SK-N-SH treated with all-trans-retinoic acid at 6 μM for 48 hours (cell line): Measurements from ENCODE around the gene SGPP2.
A peak's percentile ranks its signal among the peaks of the same experiment; 100 is the strongest.

Source experiments
- ATAC-seq: fragments of 200-7000 bp; cut with Tn5 transposase; 3 replicates; pipeline ENCODE4 v1.9.1; 2020; ENCODE audit warnings: mild to moderate bottlenecking, moderate library complexity
- ARNTL ChIP-seq: fragments of 450-650 bp; formaldehyde crosslinking; IDR thresholded peaks from 2 replicates; pipeline ENCODE4 v1.5.0; 2020; ENCODE audit warnings: low read depth, mild to moderate bottlenecking, moderate library complexity, borderline replicate concordance
- BACH2 ChIP-seq: fragments of 250-450 bp; sonication (Bioruptor Pico); IDR thresholded peaks from 2 replicates; pipeline ENCODE4 v1.9.0; 2021; ENCODE audit warnings: mild to moderate bottlenecking, borderline replicate concordance
- CSDC2 ChIP-seq: fragments of 250-450 bp; sonication (Bioruptor Pico); IDR thresholded peaks from 2 replicates; pipeline ENCODE4 v1.5.0; 2020; ENCODE audit warnings: mild to moderate bottlenecking, moderate library complexity
- CSRNP3 ChIP-seq: fragments of 250-450 bp; sonication (Bioruptor Pico); IDR thresholded peaks from 2 replicates; pipeline ENCODE4 v1.5.1; 2021; ENCODE audit warnings: mild to moderate bottlenecking, moderate library complexity
- ESRRG ChIP-seq: fragments of 250-450 bp; sonication (Bioruptor Pico); IDR thresholded peaks from 2 replicates; pipeline ENCODE4 v1.6.1; 2021; ENCODE audit warnings: mild to moderate bottlenecking
- GLIS3 ChIP-seq: fragments of 250-450 bp; sonication (Bioruptor Pico); IDR thresholded peaks from 2 replicates; pipeline ENCODE4 v1.5.0; 2020; ENCODE audit warnings: mild to moderate bottlenecking, moderate library complexity
- OSR1 ChIP-seq: fragments of 250-450 bp; sonication (Bioruptor Pico); IDR thresholded peaks from 2 replicates; pipeline ENCODE4 v1.8.0; 2022; ENCODE audit warnings: moderate library complexity, mild to moderate bottlenecking, inconsistent platforms
- POU6F1 ChIP-seq: fragments of 250-450 bp; sonication (Bioruptor Pico); IDR thresholded peaks from 2 replicates; pipeline ENCODE4 v1.8.0; 2021; ENCODE audit warnings: low read depth, mild to moderate bottlenecking, moderate library complexity, borderline replicate concordance
- PPARA ChIP-seq: fragments of 250-450 bp; sonication (Bioruptor Pico); IDR thresholded peaks from 2 replicates; pipeline ENCODE4 v1.5.0; 2020; ENCODE audit warnings: mild to moderate bottlenecking, borderline replicate concordance
- SNAI2 ChIP-seq: fragments of 250-450 bp; sonication (Bioruptor Pico); IDR thresholded peaks from 2 replicates; pipeline ENCODE4 v1.5.0; 2020; ENCODE audit warnings: mild to moderate bottlenecking, moderate library complexity
- TCF4 ChIP-seq: fragments of 250-450 bp; sonication (Bioruptor Pico); IDR thresholded peaks from 2 replicates; pipeline ENCODE4 v1.8.0; 2021; ENCODE audit warnings: mild to moderate bottlenecking, moderate library complexity, borderline replicate concordance
- TOX ChIP-seq: fragments of 250-450 bp; sonication (Bioruptor Pico); IDR thresholded peaks from 2 replicates; pipeline ENCODE4 v1.8.0; 2021; ENCODE audit warnings: mild to moderate bottlenecking, moderate library complexity, borderline replicate concordance
- ZC3H10 ChIP-seq: fragments of 250-450 bp; sonication (Bioruptor Pico); IDR thresholded peaks from 2 replicates; pipeline ENCODE4 v1.5.1; 2021; ENCODE audit warnings: mild to moderate bottlenecking, moderate library complexity
- ZFP3 ChIP-seq: fragments of 250-450 bp; sonication (Bioruptor Pico); IDR thresholded peaks from 2 replicates; pipeline ENCODE4 v1.5.0; 2020; ENCODE audit warnings: mild to moderate bottlenecking, moderate library complexity
- ZFP30 ChIP-seq: fragments of 450-650 bp; formaldehyde crosslinking; IDR thresholded peaks from 2 replicates; pipeline ENCODE4 v1.5.0; 2022; ENCODE audit warnings: mild to moderate bottlenecking, moderate library complexity
- ZNF70 ChIP-seq: fragments of 450-650 bp; formaldehyde crosslinking; IDR thresholded peaks from 2 replicates; pipeline ENCODE4 v1.5.0; 2020; ENCODE audit warnings: mild to moderate bottlenecking, moderate library complexity
- ZNF8 ChIP-seq: fragments of 450-650 bp; formaldehyde crosslinking; IDR thresholded peaks from 2 replicates; pipeline ENCODE4 v1.5.0; 2020; ENCODE audit warnings: mild to moderate bottlenecking, moderate library complexity
- TF ChIP-seq, protein P1 (sequence below): fragments of 250-450 bp; sonication (Bioruptor Pico); IDR thresholded peaks from 2 replicates; pipeline ENCODE4 v1.8.0; 2020; ENCODE audit warnings: mild to moderate bottlenecking, moderate library complexity, borderline replicate concordance
- TF ChIP-seq, protein P2 (sequence below): fragments of 250-450 bp; sonication (Bioruptor Pico); IDR thresholded peaks from 2 replicates; pipeline ENCODE4 v1.5.1; 2020; ENCODE audit warnings: low read depth, mild to moderate bottlenecking, moderate library complexity
- TF ChIP-seq, protein P3 (sequence below): fragments of 250-450 bp; sonication (Bioruptor Pico); IDR thresholded peaks from 2 replicates; pipeline ENCODE4 v1.5.0; 2020; ENCODE audit warnings: mild to moderate bottlenecking, moderate library complexity

The SGPP2 gene

DNA sequence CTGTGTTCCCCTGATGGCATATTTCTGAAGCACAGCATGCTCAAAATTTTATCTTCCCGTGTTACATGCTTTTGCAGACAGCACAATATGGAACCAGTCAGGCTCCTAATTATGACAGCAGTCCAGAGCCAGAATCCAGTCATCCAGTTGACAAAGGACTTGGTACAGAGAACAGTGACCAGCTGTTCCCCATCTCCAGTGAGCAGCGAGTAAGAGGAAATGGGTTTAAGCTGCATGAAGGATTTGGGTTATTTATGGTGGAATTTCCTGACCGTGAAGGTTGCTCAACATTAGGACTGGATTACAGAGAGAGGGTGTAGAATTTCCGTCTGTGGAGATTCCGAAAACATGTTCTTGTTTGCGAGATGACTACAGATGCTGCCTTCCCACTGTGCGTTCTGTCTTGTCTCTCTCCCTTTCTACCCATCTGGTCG is 24.4 kb downstream of the SGPP2 start:
- no peak for TF ChIP-seq ZC3H10 (CRISPR knock-in tag)
- no peak for TF ChIP-seq ARNTL (CRISPR knock-in tag)
- no peak for TF ChIP-seq CSDC2 (CRISPR knock-in tag)
- no peak for TF ChIP-seq GLIS3 (CRISPR knock-in tag)
- TF ChIP-seq SNAI2 (CRISPR knock-in tag) = no peak
- TF ChIP-seq CSRNP3 (CRISPR knock-in tag) = no peak
- ATAC-seq = no peak

- TF ChIP-seq TOX (no peak), POU6F1 (no peak), ZFP3 (CRISPR knock-in tag) (no peak), ZNF8 (CRISPR knock-in tag) (no peak), OSR1 (no peak), BACH2 (CRISPR knock-in tag) (no peak), CSDC2 (CRISPR knock-in tag) (no peak), SNAI2 (CRISPR knock-in tag) (no peak), TCF4 (CRISPR knock-in tag) (no peak)
- TF ChIP-seq, protein P1, sequence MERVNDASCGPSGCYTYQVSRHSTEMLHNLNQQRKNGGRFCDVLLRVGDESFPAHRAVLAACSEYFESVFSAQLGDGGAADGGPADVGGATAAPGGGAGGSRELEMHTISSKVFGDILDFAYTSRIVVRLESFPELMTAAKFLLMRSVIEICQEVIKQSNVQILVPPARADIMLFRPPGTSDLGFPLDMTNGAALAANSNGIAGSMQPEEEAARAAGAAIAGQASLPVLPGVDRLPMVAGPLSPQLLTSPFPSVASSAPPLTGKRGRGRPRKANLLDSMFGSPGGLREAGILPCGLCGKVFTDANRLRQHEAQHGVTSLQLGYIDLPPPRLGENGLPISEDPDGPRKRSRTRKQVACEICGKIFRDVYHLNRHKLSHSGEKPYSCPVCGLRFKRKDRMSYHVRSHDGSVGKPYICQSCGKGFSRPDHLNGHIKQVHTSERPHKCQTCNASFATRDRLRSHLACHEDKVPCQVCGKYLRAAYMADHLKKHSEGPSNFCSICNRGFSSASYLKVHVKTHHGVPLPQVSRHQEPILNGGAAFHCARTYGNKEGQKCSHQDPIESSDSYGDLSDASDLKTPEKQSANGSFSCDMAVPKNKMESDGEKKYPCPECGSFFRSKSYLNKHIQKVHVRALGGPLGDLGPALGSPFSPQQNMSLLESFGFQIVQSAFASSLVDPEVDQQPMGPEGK (CRISPR knock-in tag) = no peak
- TF ChIP-seq, protein P2, sequence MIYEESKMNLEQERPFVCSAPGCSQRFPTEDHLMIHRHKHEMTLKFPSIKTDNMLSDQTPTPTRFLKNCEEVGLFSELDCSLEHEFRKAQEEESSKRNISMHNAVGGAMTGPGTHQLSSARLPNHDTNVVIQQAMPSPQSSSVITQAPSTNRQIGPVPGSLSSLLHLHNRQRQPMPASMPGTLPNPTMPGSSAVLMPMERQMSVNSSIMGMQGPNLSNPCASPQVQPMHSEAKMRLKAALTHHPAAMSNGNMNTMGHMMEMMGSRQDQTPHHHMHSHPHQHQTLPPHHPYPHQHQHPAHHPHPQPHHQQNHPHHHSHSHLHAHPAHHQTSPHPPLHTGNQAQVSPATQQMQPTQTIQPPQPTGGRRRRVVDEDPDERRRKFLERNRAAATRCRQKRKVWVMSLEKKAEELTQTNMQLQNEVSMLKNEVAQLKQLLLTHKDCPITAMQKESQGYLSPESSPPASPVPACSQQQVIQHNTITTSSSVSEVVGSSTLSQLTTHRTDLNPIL = no peak
- TF ChIP-seq, protein P3, sequence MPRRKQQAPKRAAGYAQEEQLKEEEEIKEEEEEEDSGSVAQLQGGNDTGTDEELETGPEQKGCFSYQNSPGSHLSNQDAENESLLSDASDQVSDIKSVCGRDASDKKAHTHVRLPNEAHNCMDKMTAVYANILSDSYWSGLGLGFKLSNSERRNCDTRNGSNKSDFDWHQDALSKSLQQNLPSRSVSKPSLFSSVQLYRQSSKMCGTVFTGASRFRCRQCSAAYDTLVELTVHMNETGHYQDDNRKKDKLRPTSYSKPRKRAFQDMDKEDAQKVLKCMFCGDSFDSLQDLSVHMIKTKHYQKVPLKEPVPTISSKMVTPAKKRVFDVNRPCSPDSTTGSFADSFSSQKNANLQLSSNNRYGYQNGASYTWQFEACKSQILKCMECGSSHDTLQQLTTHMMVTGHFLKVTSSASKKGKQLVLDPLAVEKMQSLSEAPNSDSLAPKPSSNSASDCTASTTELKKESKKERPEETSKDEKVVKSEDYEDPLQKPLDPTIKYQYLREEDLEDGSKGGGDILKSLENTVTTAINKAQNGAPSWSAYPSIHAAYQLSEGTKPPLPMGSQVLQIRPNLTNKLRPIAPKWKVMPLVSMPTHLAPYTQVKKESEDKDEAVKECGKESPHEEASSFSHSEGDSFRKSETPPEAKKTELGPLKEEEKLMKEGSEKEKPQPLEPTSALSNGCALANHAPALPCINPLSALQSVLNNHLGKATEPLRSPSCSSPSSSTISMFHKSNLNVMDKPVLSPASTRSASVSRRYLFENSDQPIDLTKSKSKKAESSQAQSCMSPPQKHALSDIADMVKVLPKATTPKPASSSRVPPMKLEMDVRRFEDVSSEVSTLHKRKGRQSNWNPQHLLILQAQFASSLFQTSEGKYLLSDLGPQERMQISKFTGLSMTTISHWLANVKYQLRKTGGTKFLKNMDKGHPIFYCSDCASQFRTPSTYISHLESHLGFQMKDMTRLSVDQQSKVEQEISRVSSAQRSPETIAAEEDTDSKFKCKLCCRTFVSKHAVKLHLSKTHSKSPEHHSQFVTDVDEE (CRISPR knock-in tag) = no peak
- TF ChIP-seq, all 23 proteins: peak for 0
- ATAC-seq = no peak
Measured at GRCh38 chr2:222450021-222450420, 25.7 kb downstream of the SGPP2 start.

DNA sequence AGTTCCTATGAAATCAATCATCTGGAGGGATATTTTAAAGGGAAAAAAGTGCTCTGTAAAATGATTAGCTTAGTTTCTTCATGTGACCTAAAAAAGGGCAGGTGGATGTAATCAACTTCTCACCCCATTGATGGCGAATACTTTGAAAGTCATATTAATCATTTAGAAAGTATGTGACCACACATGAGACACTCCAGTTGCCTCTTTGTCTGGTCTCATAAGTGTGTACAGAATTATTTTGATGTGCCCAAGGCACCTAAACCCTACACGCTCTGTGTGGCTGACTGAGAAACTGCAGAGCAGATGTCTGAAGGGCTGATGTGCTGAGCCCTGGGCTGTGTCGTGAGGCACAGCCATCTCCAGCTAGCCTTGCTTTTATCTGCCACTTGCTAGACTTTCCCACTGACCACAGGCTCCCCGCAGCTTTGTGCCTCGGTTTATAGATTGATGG is 26.9 kb downstream of the SGPP2 start:
- ATAC-seq = peak; percentile 40; the same call in 1 of the 3 replicates

GRCh38 chr2:222452422-222452950 is 28.1 kb downstream of the SGPP2 start:
- ATAC-seq = no peak
- no peak for TF ChIP-seq TCF4 (CRISPR knock-in tag)
- no peak for TF ChIP-seq ZNF8 (CRISPR knock-in tag)
- TF ChIP-seq ZC3H10 (CRISPR knock-in tag) = no peak
- TF ChIP-seq CSRNP3 (CRISPR knock-in tag) = no peak
- no peak for TF ChIP-seq ARNTL (CRISPR knock-in tag)
- TF ChIP-seq ESRRG = no peak
- no peak for TF ChIP-seq TOX
- TF ChIP-seq, protein P3 (CRISPR knock-in tag) = no peak
- TF ChIP-seq PPARA (CRISPR knock-in tag) = no peak
- TF ChIP-seq CSDC2 (CRISPR knock-in tag) = no peak
- TF ChIP-seq ZNF70 = no peak

More for the DNA sequence above, 26.9 kb downstream of the SGPP2 start:
- TF ChIP-seq BACH2 (CRISPR knock-in tag) (no peak), ZC3H10 (CRISPR knock-in tag) (no peak), ZNF70 (no peak), ZFP30 (CRISPR knock-in tag) (no peak)
